H1 (cell line): ENCODE data around the gene GLRX5. TPM values are rescaled to one million over a fixed set of nuclear protein-coding genes. Genes with fewer than 3 reads are reported as not detected.

Experiments
- CHD7 ChIP-seq: fragments of 300-600 bp; sonication (generic); IDR thresholded peaks from 2 replicates; pipeline ENCODE4 v1.7.1; 2012; ENCODE audit warnings: low read length, moderate library complexity, mild to moderate bottlenecking, inconsistent platforms; ENCODE audit not compliant: insufficient replicate concordance
- CTCF ChIP-seq, 3 experiments: IDR thresholded peaks; 1 replicate in 2 of 3; 2 replicates in 1 of 3; pipeline versions ENCODE4 v1.5.1 to v1.6.1; 2011; ENCODE audit warnings: low read length in 3 of 3, mild to moderate bottlenecking in 3 of 3, inconsistent platforms in 2 of 3, low read depth in 1 of 3, moderate library complexity in 1 of 3; ENCODE audit not compliant: insufficient read depth in 1 of 3; ENCODE audit errors: control extremely low read depth in 1 of 3
- NRF1 ChIP-seq: IDR thresholded peaks from 2 replicates; pipeline ENCODE4 v1.6.1; 2011; ENCODE audit warnings: mild to moderate bottlenecking, low read depth, low read length, improper control_type of control experiment
- USF2 ChIP-seq: IDR thresholded peaks from 2 replicates; pipeline ENCODE4 v1.6.1; 2011; ENCODE audit warnings: low read length, improper control_type of control experiment
- polyA plus RNA-seq, 7 experiments: library from polyadenylated mRNA; depleted of rRNA in 3 of 7; stranded (reverse) in 5 of 7; unstranded in 2 of 7; fragments of >200 nt in 5 of 7; fragments of 200-250 nt in 2 of 7; gene quantifications; 1 replicate in 5 of 7; 2 replicates in 1 of 7; 4 replicates in 1 of 7; pipeline versions ENCODE4 v1.2.1 to v1.2.3, GENCODE V29; 2011 to 2013; ENCODE audit warnings: missing spikeins in 2 of 7, mixed read lengths in 2 of 7
- total RNA-seq: library from RNA; stranded (reverse); fragmentation: NEBNext Ultra II Directional; extraction: Animal tissue kit (Norgen Biotek cat#: 25700); gene quantifications from 2 replicates; pipeline ENCODE4 v1.2.1, GENCODE V29; 2021

GLRX5 gene
- total and polyA plus RNA-seq, 2 of the 8 experiments (the other 6 are each of a cell fraction or from before 2014, with no cell fraction given), result 70.1 to 88.8 TPM

GRCh38 chr14:95549656-95550585 is 15.1 kb downstream of the GLRX5 start (continued):
- TF ChIP-seq CHD7, result no peak
- no peak for TF ChIP-seq USF2
- no peak for TF ChIP-seq NRF1
- no peak for TF ChIP-seq CTCF (IDR thresholded peaks at IDR 0.05; ENCODE audit: control extremely low read depth in 1 of 3, insufficient read depth in 1 of 3, low read depth in 1 of 3, low read length in 3 of 3)
